ENCODE results near the gene IQUB.

IQUB gene

DNA sequence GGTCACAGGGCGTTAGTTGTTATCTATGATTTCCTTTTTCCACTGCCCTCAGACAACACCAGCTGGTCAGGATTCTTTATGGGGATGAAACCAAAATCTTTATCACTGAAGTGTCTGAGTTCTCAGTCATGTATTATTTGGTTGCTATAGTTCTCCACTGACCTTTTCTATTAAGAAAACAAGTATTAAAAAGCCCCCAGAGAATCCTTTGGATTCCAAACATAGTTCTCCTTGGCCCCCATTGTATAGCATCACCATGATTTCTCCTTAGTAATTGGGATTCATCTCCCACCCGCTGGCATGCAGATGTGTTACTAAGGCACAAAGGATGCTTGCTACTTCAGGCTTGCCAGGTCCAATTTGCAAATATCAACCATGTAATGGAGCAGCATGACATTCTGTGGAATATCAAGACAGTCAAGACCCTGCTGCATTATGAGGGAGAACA lies 94.3 kb downstream of the IQUB start:
- DNase-seq (ENCODE audit: extremely low read depth, low read depth) = no peak
- no peak for TF ChIP-seq CTCF (IDR thresholded peaks at IDR 0.05; ENCODE audit: low read depth, low read length)

DNA sequence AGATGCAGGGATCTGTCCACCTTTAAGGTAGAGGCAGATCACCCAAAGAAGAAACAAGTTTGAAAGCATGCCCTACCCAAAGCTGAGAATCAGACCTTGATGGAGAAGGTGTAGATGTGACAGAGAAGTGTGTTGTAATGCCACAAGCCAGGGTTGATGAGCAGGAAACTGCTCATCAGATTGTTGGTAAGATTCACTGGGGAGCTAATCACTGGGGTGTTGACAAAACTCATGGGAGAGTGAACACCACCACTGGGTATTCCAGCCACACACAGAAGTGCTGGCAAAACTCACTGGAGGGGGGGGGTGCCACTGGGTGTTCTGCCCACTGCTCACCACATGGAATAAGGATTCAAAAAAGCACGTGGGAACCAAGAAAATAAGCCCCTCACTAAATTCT lies 95.2 kb downstream of the IQUB start:
- no peak for TF ChIP-seq CTCF (IDR thresholded peaks at IDR 0.05; ENCODE audit: low read depth, low read length)
- DNase-seq (ENCODE audit: extremely low read depth, low read depth) = no peak

- no peak for DNase-seq (ENCODE audit: extremely low read depth, low read depth)
- no peak for TF ChIP-seq CTCF (IDR thresholded peaks at IDR 0.05; ENCODE audit: low read depth, low read length)
Observed at GRCh38 chr7:123437447-123437995, 96.9 kb downstream of the IQUB start.

GRCh38 chr7:123435080-123435700 lies 99.2 kb downstream of the IQUB start:
- no peak for DNase-seq (ENCODE audit: extremely low read depth, low read depth)
- no peak for TF ChIP-seq CTCF (IDR thresholded peaks at IDR 0.05; ENCODE audit: low read depth, low read length)

DNA sequence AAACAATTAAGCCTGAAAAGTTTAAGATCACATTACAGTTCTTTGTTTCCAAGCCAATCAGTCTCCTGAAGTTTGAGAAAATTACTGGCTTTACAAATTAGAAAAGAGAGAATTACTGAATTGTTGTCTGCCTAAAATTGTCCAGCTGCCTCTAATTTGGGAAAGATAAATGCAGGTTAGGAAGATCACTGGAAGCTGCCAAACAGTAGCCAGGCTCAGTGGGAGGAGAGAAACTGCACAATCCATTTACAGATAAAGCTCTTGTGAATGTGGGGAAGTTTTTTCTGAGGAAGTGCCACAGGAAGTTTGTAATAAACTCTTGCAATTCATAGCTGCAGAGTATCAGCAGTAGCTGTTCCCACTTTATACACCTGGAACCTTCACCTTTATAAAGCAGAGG lies 100.7 kb downstream of the IQUB start:
- no peak for TF ChIP-seq CTCF (IDR thresholded peaks at IDR 0.05; ENCODE audit: low read depth, low read length)
- no peak for DNase-seq (ENCODE audit: extremely low read depth, low read depth)

GRCh38 chr7:123432601-123433000 lies 101.8 kb downstream of the IQUB start:
- no peak for TF ChIP-seq CTCF (IDR thresholded peaks at IDR 0.05; ENCODE audit: low read depth, low read length)
- no peak for DNase-seq (ENCODE audit: extremely low read depth, low read depth)

- DNase-seq (ENCODE audit: extremely low read depth, low read depth) = no peak
- TF ChIP-seq CTCF (IDR thresholded peaks at IDR 0.05; ENCODE audit: low read depth, low read length) = no peak
Observed at GRCh38 chr7:123431075-123431614, 103.2 kb downstream of the IQUB start.

Data from AG09319 (cell line).